Right kidney (tissue), 1 donor: Measurements from ENCODE around the gene POLDIP3.
"Not testable (repeated sequence)": the region's sequence is repeated elsewhere in the genome, so short reads cannot be mapped to it uniquely, and the experiment has no call there.

ENCODE experiments used
- DNase-seq: peaks from one replicate; pipeline ENCODE4 v3.0.0-alpha.2; 2016

The POLDIP3 gene

GRCh38 chr22:42595434-42595833 lies 19.2 kb downstream of the POLDIP3 start:
- DNase-seq: no peak

GRCh38 chr22:42591987-42592386 lies 22.7 kb downstream of the POLDIP3 start:
- no peak for DNase-seq

- DNase-seq: no peak
Measured at GRCh38 chr22:42587588-42588175, 27.0 kb downstream of the POLDIP3 start.

- DNase-seq: no peak
Measured at GRCh38 chr22:42586381-42586780, 28.3 kb downstream of the POLDIP3 start.

GRCh38 chr22:42585096-42585495 lies 29.6 kb downstream of the POLDIP3 start:
- DNase-seq: no peak

GRCh38 chr22:42584364-42584940 lies 30.2 kb downstream of the POLDIP3 start:
- DNase-seq: no peak

GRCh38 chr22:42582987-42583386 lies 31.7 kb downstream of the POLDIP3 start:
- DNase-seq: no peak

- DNase-seq: peak; percentile 73
Measured at GRCh38 chr22:42581762-42582716, 32.6 kb downstream of the POLDIP3 start.

GRCh38 chr22:42581194-42581761 lies 33.4 kb downstream of the POLDIP3 start:
- DNase-seq: not testable (repeated sequence)

GRCh38 chr22:42580040-42580439 lies 34.6 kb downstream of the POLDIP3 start:
- not testable (repeated sequence) for DNase-seq

- DNase-seq: no peak
Measured at GRCh38 chr22:42577623-42578240, 37.0 kb downstream of the POLDIP3 start.

- DNase-seq: not testable (repeated sequence)
Measured at GRCh38 chr22:42577141-42577540, 37.5 kb downstream of the POLDIP3 start.

- not testable (repeated sequence) for DNase-seq
Measured at GRCh38 chr22:42575996-42576574, 38.6 kb downstream of the POLDIP3 start.

GRCh38 chr22:42574468-42574867 lies 40.2 kb downstream of the POLDIP3 start:
- not testable (repeated sequence) for DNase-seq

GRCh38 chr22:42574046-42574445 lies 40.6 kb downstream of the POLDIP3 start:
- DNase-seq: not testable (repeated sequence)

GRCh38 chr22:42571068-42571467 lies 43.6 kb downstream of the POLDIP3 start:
- not testable (repeated sequence) for DNase-seq

GRCh38 chr22:42570580-42570979 lies 44.1 kb downstream of the POLDIP3 start:
- DNase-seq: not testable (repeated sequence)

GRCh38 chr22:42567950-42568349 lies 46.7 kb downstream of the POLDIP3 start:
- DNase-seq: not testable (repeated sequence)

GRCh38 chr22:42565956-42566355 lies 48.7 kb downstream of the POLDIP3 start:
- DNase-seq: no peak

- no peak for DNase-seq
Measured at GRCh38 chr22:42564699-42565098, 50.0 kb downstream of the POLDIP3 start.

GRCh38 chr22:42563943-42564342 lies 50.7 kb downstream of the POLDIP3 start:
- not testable (repeated sequence) for DNase-seq

- no peak for DNase-seq
Measured at GRCh38 chr22:42562684-42563083, 52.0 kb downstream of the POLDIP3 start.
